ENCODE results near the gene STARD5.

DNA sequence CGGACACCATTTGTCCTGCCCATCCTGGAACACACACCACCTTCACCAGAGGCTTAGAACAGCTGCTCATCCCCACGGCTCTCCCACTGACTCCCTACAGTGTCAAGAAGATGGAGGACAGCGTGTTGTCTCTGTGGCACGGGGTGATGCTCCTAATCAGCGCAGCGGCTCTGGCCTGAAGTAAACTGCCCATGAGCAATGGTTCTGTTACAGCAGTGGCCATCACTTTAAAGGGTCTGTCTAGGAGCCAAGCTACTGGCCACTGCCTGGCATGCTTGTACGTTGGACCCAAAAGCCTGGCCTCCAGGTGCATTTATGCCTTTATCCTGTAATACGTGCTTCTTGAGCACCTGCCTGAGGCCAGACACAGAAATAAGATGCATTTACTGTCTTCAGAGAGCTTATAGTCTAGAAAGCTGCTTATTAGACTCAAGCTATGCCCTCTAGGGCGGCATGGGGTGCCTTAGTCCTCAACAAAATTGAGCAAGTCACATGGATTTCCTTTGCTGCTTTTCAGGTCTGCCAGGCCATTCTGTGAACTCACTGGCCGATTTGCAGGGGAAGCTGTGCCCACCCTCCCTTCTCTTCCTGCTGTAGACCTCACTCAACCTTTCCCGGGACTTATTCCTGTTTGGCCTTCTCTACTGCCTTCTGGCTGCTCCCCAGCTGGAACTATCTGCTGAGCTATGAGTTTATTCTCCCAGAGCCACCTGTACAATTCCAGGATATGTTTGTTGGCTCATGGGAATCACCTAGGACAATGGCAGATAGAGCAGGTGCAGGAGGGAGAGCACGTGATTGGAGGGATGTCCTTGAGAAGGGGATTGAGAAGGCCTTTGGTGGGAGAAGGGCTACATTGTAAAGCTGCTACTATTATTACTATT is 51.9 kb downstream of the STARD5 start:
- TF ChIP-seq, protein P1, sequence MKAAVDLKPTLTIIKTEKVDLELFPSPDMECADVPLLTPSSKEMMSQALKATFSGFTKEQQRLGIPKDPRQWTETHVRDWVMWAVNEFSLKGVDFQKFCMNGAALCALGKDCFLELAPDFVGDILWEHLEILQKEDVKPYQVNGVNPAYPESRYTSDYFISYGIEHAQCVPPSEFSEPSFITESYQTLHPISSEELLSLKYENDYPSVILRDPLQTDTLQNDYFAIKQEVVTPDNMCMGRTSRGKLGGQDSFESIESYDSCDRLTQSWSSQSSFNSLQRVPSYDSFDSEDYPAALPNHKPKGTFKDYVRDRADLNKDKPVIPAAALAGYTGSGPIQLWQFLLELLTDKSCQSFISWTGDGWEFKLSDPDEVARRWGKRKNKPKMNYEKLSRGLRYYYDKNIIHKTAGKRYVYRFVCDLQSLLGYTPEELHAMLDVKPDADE (IDR thresholded peaks at IDR 0.05): no peak
- TF ChIP-seq, protein P2, sequence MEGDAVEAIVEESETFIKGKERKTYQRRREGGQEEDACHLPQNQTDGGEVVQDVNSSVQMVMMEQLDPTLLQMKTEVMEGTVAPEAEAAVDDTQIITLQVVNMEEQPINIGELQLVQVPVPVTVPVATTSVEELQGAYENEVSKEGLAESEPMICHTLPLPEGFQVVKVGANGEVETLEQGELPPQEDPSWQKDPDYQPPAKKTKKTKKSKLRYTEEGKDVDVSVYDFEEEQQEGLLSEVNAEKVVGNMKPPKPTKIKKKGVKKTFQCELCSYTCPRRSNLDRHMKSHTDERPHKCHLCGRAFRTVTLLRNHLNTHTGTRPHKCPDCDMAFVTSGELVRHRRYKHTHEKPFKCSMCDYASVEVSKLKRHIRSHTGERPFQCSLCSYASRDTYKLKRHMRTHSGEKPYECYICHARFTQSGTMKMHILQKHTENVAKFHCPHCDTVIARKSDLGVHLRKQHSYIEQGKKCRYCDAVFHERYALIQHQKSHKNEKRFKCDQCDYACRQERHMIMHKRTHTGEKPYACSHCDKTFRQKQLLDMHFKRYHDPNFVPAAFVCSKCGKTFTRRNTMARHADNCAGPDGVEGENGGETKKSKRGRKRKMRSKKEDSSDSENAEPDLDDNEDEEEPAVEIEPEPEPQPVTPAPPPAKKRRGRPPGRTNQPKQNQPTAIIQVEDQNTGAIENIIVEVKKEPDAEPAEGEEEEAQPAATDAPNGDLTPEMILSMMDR (conservative IDR thresholded peaks at IDR 0.05; ENCODE audit: low read depth in 2 of 2): no peak
- TF ChIP-seq NANOG (IDR thresholded peaks at IDR 0.05; ENCODE audit: borderline replicate concordance): no peak
- no peak for TF ChIP-seq EZH2phosphoT487 (IDR thresholded peaks at IDR 0.05; ENCODE audit: unreplicated experiment)
- no peak for TF ChIP-seq EZH2 (IDR thresholded peaks at IDR 0.05; ENCODE audit: low read depth, unreplicated experiment)
- TF ChIP-seq, protein P3, sequence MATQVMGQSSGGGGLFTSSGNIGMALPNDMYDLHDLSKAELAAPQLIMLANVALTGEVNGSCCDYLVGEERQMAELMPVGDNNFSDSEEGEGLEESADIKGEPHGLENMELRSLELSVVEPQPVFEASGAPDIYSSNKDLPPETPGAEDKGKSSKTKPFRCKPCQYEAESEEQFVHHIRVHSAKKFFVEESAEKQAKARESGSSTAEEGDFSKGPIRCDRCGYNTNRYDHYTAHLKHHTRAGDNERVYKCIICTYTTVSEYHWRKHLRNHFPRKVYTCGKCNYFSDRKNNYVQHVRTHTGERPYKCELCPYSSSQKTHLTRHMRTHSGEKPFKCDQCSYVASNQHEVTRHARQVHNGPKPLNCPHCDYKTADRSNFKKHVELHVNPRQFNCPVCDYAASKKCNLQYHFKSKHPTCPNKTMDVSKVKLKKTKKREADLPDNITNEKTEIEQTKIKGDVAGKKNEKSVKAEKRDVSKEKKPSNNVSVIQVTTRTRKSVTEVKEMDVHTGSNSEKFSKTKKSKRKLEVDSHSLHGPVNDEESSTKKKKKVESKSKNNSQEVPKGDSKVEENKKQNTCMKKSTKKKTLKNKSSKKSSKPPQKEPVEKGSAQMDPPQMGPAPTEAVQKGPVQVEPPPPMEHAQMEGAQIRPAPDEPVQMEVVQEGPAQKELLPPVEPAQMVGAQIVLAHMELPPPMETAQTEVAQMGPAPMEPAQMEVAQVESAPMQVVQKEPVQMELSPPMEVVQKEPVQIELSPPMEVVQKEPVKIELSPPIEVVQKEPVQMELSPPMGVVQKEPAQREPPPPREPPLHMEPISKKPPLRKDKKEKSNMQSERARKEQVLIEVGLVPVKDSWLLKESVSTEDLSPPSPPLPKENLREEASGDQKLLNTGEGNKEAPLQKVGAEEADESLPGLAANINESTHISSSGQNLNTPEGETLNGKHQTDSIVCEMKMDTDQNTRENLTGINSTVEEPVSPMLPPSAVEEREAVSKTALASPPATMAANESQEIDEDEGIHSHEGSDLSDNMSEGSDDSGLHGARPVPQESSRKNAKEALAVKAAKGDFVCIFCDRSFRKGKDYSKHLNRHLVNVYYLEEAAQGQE (IDR thresholded peaks at IDR 0.05; ENCODE audit: unreplicated experiment): no peak
- no peak for TF ChIP-seq POLR2AphosphoS5 (IDR thresholded peaks at IDR 0.05; ENCODE audit: low read depth)
- no peak for TF ChIP-seq CREB1 (CRISPR knock-in tag; IDR thresholded peaks at IDR 0.05; ENCODE audit: low read depth)

Measured in GM23338 (cell line).